H9 (cell line): ENCODE data around the gene SRP72. TPM values are rescaled to one million over a fixed set of nuclear protein-coding genes. Genes with fewer than 3 reads are reported as not detected.

ENCODE experiments used
- DNase-seq: peaks from one replicate; pipeline ENCODE4 v3.0.0-alpha.2; 2017
- H2AFZ ChIP-seq: one replicate; pipeline ENCODE4 v1.6.1; 2013; ENCODE audit warnings: mild to moderate bottlenecking, low read length, control low read depth, moderate library complexity
- H2AK5ac ChIP-seq: 2 replicates; pipeline ENCODE4 v1.6.1; 2013; ENCODE audit warnings: low read length, control low read depth, mixed read lengths; ENCODE audit not compliant: insufficient read length
- H2BK120ac ChIP-seq: one replicate; pipeline ENCODE4 v1.6.1; 2013; ENCODE audit warnings: low read depth, mild to moderate bottlenecking, low read length, control low read depth, inconsistent platforms; ENCODE audit not compliant: poor library complexity, severe bottlenecking
- H2BK12ac ChIP-seq: 2 replicates; pipeline ENCODE4 v1.6.1; 2013; ENCODE audit warnings: low read length, control low read depth, mixed read lengths, low read depth; ENCODE audit not compliant: insufficient read length
- H2BK15ac ChIP-seq: 2 replicates; pipeline ENCODE4 v1.6.1; 2013; ENCODE audit warnings: low read depth, low read length, control low read depth
- H2BK20ac ChIP-seq: one replicate; pipeline ENCODE4 v1.6.1; 2013; ENCODE audit warnings: low read depth, mild to moderate bottlenecking, low read length, control low read depth, inconsistent platforms; ENCODE audit not compliant: poor library complexity, severe bottlenecking
- H2BK5ac ChIP-seq: 2 replicates; pipeline ENCODE4 v1.6.1; 2013; ENCODE audit warnings: low read length, control low read depth, mixed read lengths; ENCODE audit not compliant: insufficient read length
- H3K14ac ChIP-seq: 2 replicates; pipeline ENCODE4 v1.6.1; 2013; ENCODE audit warnings: low read length, control low read depth; ENCODE audit not compliant: insufficient read depth
- H3K18ac ChIP-seq: 2 replicates; pipeline ENCODE4 v1.6.1; 2013; ENCODE audit warnings: low read depth, mild to moderate bottlenecking, mixed read lengths, low read length, control low read depth; ENCODE audit not compliant: insufficient read length
- H3K23ac ChIP-seq: 2 replicates; pipeline ENCODE4 v1.6.1; 2013; ENCODE audit warnings: low read length, control low read depth, mixed read lengths, low read depth; ENCODE audit not compliant: insufficient read length
- H3K23me2 ChIP-seq: 2 replicates; pipeline ENCODE4 v1.6.1; 2013; ENCODE audit warnings: low read depth, mild to moderate bottlenecking, mixed read lengths, low read length, control low read depth; ENCODE audit not compliant: insufficient read length, poor library complexity, severe bottlenecking
- H3K27ac ChIP-seq: 2 replicates; pipeline ENCODE4 v1.5.1; 2013; ENCODE audit warnings: low read length, control low read depth, mixed read lengths, low read depth; ENCODE audit not compliant: insufficient read length
- H3K27me3 ChIP-seq: 2 replicates; pipeline ENCODE4 v1.6.1; 2013; ENCODE audit warnings: low read length, control low read depth, inconsistent platforms; ENCODE audit not compliant: insufficient read depth
- H3K4ac ChIP-seq: 2 replicates; pipeline ENCODE4 v1.6.1; 2013; ENCODE audit warnings: low read depth, mild to moderate bottlenecking, control low read depth, inconsistent platforms, low read length, moderate library complexity
- H3K4me1 ChIP-seq: 2 replicates; pipeline ENCODE4 v1.6.1; 2013; ENCODE audit warnings: low read length, control low read depth, inconsistent platforms; ENCODE audit not compliant: insufficient read depth
- H3K4me2 ChIP-seq: 2 replicates; pipeline ENCODE4 v1.6.1; 2013; ENCODE audit warnings: low read length, control low read depth, mixed read lengths; ENCODE audit not compliant: insufficient read length, insufficient read depth
- H3K56ac ChIP-seq: 2 replicates; pipeline ENCODE4 v1.6.1; 2013; ENCODE audit warnings: low read depth, mild to moderate bottlenecking, mixed read lengths, low read length, control low read depth; ENCODE audit not compliant: insufficient read length
- H3K79me1 ChIP-seq: 2 replicates; pipeline ENCODE4 v1.6.1; 2013; ENCODE audit warnings: low read depth, mild to moderate bottlenecking, moderate library complexity, low read length, control low read depth, inconsistent platforms; ENCODE audit not compliant: insufficient read depth, poor library complexity, severe bottlenecking
- H3K79me2 ChIP-seq: 2 replicates; pipeline ENCODE4 v1.6.1; 2013; ENCODE audit warnings: low read length, control low read depth, inconsistent platforms; ENCODE audit not compliant: insufficient read depth
- H3K9ac ChIP-seq: 2 replicates; pipeline ENCODE4 v1.6.1; 2013; ENCODE audit warnings: low read length, control low read depth, mixed read lengths; ENCODE audit not compliant: insufficient read length; ENCODE audit errors: extremely low read depth
- H3K9me3 ChIP-seq: one replicate; pipeline ENCODE4 v1.6.1; 2013; ENCODE audit warnings: low read depth, low read length, inconsistent platforms; ENCODE audit not compliant: control insufficient read depth
- H3T11ph ChIP-seq: one replicate; pipeline ENCODE4 v1.6.1; 2013; ENCODE audit warnings: mild to moderate bottlenecking, low read length, control low read depth, inconsistent platforms
- H4K20me1 ChIP-seq: one replicate; pipeline ENCODE4 v1.6.1; 2013; ENCODE audit not compliant: control insufficient read depth, insufficient read length, insufficient read depth
- H4K5ac ChIP-seq: 2 replicates; pipeline ENCODE4 v1.6.1; 2013; ENCODE audit warnings: low read depth, mild to moderate bottlenecking, mixed read lengths, low read length, control low read depth; ENCODE audit not compliant: insufficient read length
- H4K8ac ChIP-seq: replicated peaks from 2 replicates; pipeline ENCODE4 v1.6.1; 2013; ENCODE audit warnings: low read length, control low read depth, mixed read lengths, low read depth; ENCODE audit not compliant: insufficient read length
- H4K91ac ChIP-seq: 2 replicates; pipeline ENCODE4 v1.6.1; 2013; ENCODE audit warnings: low read depth, mild to moderate bottlenecking, moderate library complexity, mixed read lengths, low read length, control low read depth; ENCODE audit not compliant: insufficient read length
- H3K27ac Mint-ChIP-seq, 3 experiments: 2 replicates in 2 of 3; 3 replicates in 1 of 3; pipeline ENCODE4 v1.8.0; 2020 to 2021; ENCODE audit warnings: mixed read lengths in 3 of 3, mild to moderate bottlenecking in 1 of 3, moderate library complexity in 1 of 3
- H3K27me3 Mint-ChIP-seq: 2 replicates; pipeline ENCODE4 v1.8.0; 2021; ENCODE audit warnings: low read depth, mild to moderate bottlenecking, moderate library complexity, mixed read lengths
- H3K36me3 Mint-ChIP-seq, 3 experiments: 2 replicates in 2 of 3; 3 replicates in 1 of 3; pipeline ENCODE4 v1.8.0; 2020 to 2021; ENCODE audit warnings: low read depth in 3 of 3, mixed read lengths in 3 of 3; ENCODE audit not compliant: insufficient read depth in 1 of 3
- H3K4me1 Mint-ChIP-seq, 2 experiments: 2 replicates each; pipeline ENCODE4 v1.8.0; 2020; ENCODE audit warnings: mixed read lengths in 2 of 2
- H3K4me3 Mint-ChIP-seq, 2 experiments: 2 replicates in 1 of 2; 3 replicates in 1 of 2; pipeline ENCODE4 v1.8.0; 2020 to 2021; ENCODE audit warnings: mild to moderate bottlenecking in 2 of 2, mixed read lengths in 2 of 2, moderate library complexity in 1 of 2
- H3K9me3 Mint-ChIP-seq, 2 experiments: 2 replicates in 1 of 2; 3 replicates in 1 of 2; pipeline ENCODE4 v1.8.0; 2020; ENCODE audit warnings: mild to moderate bottlenecking in 2 of 2, mixed read lengths in 2 of 2, moderate library complexity in 1 of 2
- CTCF ChIP-seq: fragments of 200-600 bp; sonication (generic); conservative IDR thresholded peaks from 3 replicates; pipeline ENCODE4 v1.8.0; 2021; ENCODE audit warnings: antibody characterized with exemption, mild to moderate bottlenecking
- WGBS: extraction: QIAGEN DNeasy Blood & Tissue Kit; methylation state at CpG from one replicate; pipeline ENCODE4 v1.1.7; 2013; ENCODE audit warnings: missing lambda C conversion rate, low lambda C conversion rate, mixed read lengths; ENCODE audit not compliant: insufficient read length; ENCODE audit errors: extremely low coverage; 5-methylcytosine and 5-hydroxymethylcytosine counted together
- total RNA-seq: library from RNA; stranded (reverse); gene quantifications from 2 replicates; pipeline ENCODE4 v1.2.1, GENCODE V29; 2021

Gene SRP72
- total RNA-seq, 1 experiment from 2014 or later = 141 TPM

GRCh38 chr4:56430203-56430602, 37.2 kb upstream of the SRP72 start:
- H3K27ac Mint-ChIP-seq = no peak overlapping the region
- H3K4me1 ChIP-seq = peaks cover 2% of the 10 kb centered on the region; the same call in 1 of the 2 replicates
- WGBS = no CpG with 5 or more reads among the region's 2 CpGs

More at GRCh38 chr4:56430203-56430602, 37.2 kb upstream of the SRP72 start:
- no peak overlapping the region for H3K56ac ChIP-seq
- no peak overlapping the region for H3K18ac ChIP-seq
- no peak overlapping the region for H3K4ac ChIP-seq
- peaks cover 4% of the 10 kb centered on the region for H4K20me1 ChIP-seq
- no peak overlapping the region for H4K5ac ChIP-seq
- no peaks in the 10 kb centered on the region for H3K23me2 ChIP-seq
- H2BK12ac ChIP-seq = no peak overlapping the region
- no peak overlapping the region for H3K9ac ChIP-seq
- no peak for DNase-seq
- H2AK5ac ChIP-seq = no peak overlapping the region
- peaks cover 59% of the 10 kb centered on the region for H3K79me2 ChIP-seq
- H2BK120ac ChIP-seq = no peak overlapping the region
- no peak overlapping the region for H3K23ac ChIP-seq
- H2BK15ac ChIP-seq = no peak overlapping the region
- peaks cover 23 to 34% of the 10 kb centered on the region in 2 experiments for H3K4me1 Mint-ChIP-seq
- no peak overlapping the region for H2BK5ac ChIP-seq
- no peak overlapping the region for H3K4me2 ChIP-seq
- no peak overlapping the region for H4K8ac ChIP-seq
- H3K27ac ChIP-seq = no peak overlapping the region
- H3K36me3 Mint-ChIP-seq = peaks cover 14 to 26% (median 16%) of the 10 kb centered on the region in 3 experiments
- H2AFZ ChIP-seq = no peak overlapping the region
- H3K79me1 ChIP-seq = no peaks in the 10 kb centered on the region
- no peak overlapping the region for H2BK20ac ChIP-seq
- no peak overlapping the region for H3K14ac ChIP-seq
- H3K27me3 Mint-ChIP-seq = no peaks in the 10 kb centered on the region
- no peak overlapping the region for H3T11ph ChIP-seq
- no peaks in the 10 kb centered on the region for H3K27me3 ChIP-seq
- no peak overlapping the region for H4K91ac ChIP-seq
- no peaks in the 10 kb centered on the region for H3K9me3 ChIP-seq
- H3K9me3 Mint-ChIP-seq = peaks cover 0 to 4% of the 10 kb centered on the region in 2 experiments; a peak in 3 of 5 replicates
- no peak for TF ChIP-seq CTCF
- H3K4me3 Mint-ChIP-seq = no peak overlapping the region
